DOHH2 (cell line): ENCODE data around the gene PELI2.

ENCODE experiments used
- H3F3A ChIP-seq: fragments of 200-600 bp; sonication (generic), shearing (Covaris generic); 2 replicates; pipeline ENCODE4 v1.6.0; 2016; ENCODE audit warnings: antibody characterized with exemption, mild to moderate bottlenecking; ENCODE audit not compliant: control insufficient read depth, insufficient read depth
- H3K27ac ChIP-seq: fragments of 200-600 bp; sonication (generic); 2 replicates; pipeline ENCODE4 v1.5.1; 2014; ENCODE audit warnings: low read depth, mild to moderate bottlenecking, low read length, moderate library complexity
- H3K27me3 ChIP-seq: fragments of 200-600 bp; sonication (generic); 2 replicates; pipeline ENCODE4 v1.6.1; 2014; ENCODE audit warnings: mild to moderate bottlenecking, low read length, mixed read lengths; ENCODE audit not compliant: control insufficient read depth
- H3K36me3 ChIP-seq: fragments of 200-600 bp; sonication (generic); 2 replicates; pipeline ENCODE4 v1.6.1; 2014; ENCODE audit warnings: mild to moderate bottlenecking, low read length, moderate library complexity, mixed read lengths; ENCODE audit not compliant: control insufficient read depth
- H3K4me1 ChIP-seq: fragments of 200-600 bp; sonication (generic); 2 replicates; pipeline ENCODE4 v1.6.1; 2014; ENCODE audit warnings: mild to moderate bottlenecking, low read length, mixed read lengths; ENCODE audit not compliant: control insufficient read depth
- H3K4me2 ChIP-seq: fragments of 200-600 bp; sonication (generic); 2 replicates; pipeline ENCODE4 v1.6.0; 2014; ENCODE audit warnings: mild to moderate bottlenecking, low read length, moderate library complexity
- H3K4me3 ChIP-seq: fragments of 200-600 bp; sonication (generic); 2 replicates; pipeline ENCODE4 v1.5.1; 2014; ENCODE audit warnings: mild to moderate bottlenecking, low read length, mixed read lengths
- H3K79me2 ChIP-seq: fragments of 200-600 bp; sonication (generic); 2 replicates; pipeline ENCODE4 v1.6.1; 2014; ENCODE audit warnings: mild to moderate bottlenecking, low read length, mixed read lengths; ENCODE audit not compliant: control insufficient read depth
- H3K9me2 ChIP-seq: fragments of 200-600 bp; sonication (generic); replicated peaks from 2 replicates; pipeline ENCODE4 v1.6.1; 2014; ENCODE audit warnings: mild to moderate bottlenecking, low read length, mixed read lengths; ENCODE audit not compliant: control insufficient read depth
- H3K9me3 ChIP-seq: fragments of 200-600 bp; sonication (generic); 2 replicates; pipeline ENCODE4 v1.6.1; 2014; ENCODE audit warnings: antibody characterized with exemption, low read length, mixed read lengths; ENCODE audit not compliant: control insufficient read depth, insufficient read depth
- H4K20me1 ChIP-seq: fragments of 200-600 bp; sonication (generic); 2 replicates; pipeline ENCODE4 v1.6.0; 2014; ENCODE audit warnings: low read depth, mild to moderate bottlenecking, antibody characterized with exemption, low read length, moderate library complexity; ENCODE audit not compliant: control insufficient read depth, insufficient read depth
- CTCF ChIP-seq: fragments of 200-600 bp; sonication (generic); IDR thresholded peaks from one replicate; pipeline ENCODE4 v1.5.1; 2014; ENCODE audit warnings: antibody characterized with exemption, mild to moderate bottlenecking, low read depth, low read length; ENCODE audit not compliant: poor library complexity, severe bottlenecking
- EZH2phosphoT487 ChIP-seq: fragments of 200-600 bp; sonication (generic); IDR thresholded peaks from 2 replicates; pipeline ENCODE4 v1.6.1; 2017; ENCODE audit warnings: borderline replicate concordance, mild to moderate bottlenecking, antibody characterized with exemption, low read length, moderate library complexity, mixed read lengths

The PELI2 gene

GRCh38 chr14:56293506-56293905, 175.3 kb downstream of the PELI2 start:
- no peak overlapping the region for H3K27ac ChIP-seq
- no peaks in the 10 kb centered on the region for H3K27me3 ChIP-seq
- H4K20me1 ChIP-seq = no peaks in the 10 kb centered on the region
- H3K36me3 ChIP-seq = no peaks in the 10 kb centered on the region
- H3K4me3 ChIP-seq = no peak overlapping the region
- no peaks in the 10 kb centered on the region for H3F3A ChIP-seq
- H3K9me3 ChIP-seq = no peaks in the 10 kb centered on the region
- H3K4me1 ChIP-seq = no peaks in the 10 kb centered on the region; the same call in 1 of the 2 replicates
- H3K4me2 ChIP-seq = no peak overlapping the region
- no peak for TF ChIP-seq CTCF
- no peak for TF ChIP-seq EZH2phosphoT487
- H3K9me2 ChIP-seq = no peaks in the 10 kb centered on the region
- H3K79me2 ChIP-seq = no peaks in the 10 kb centered on the region

- no peaks in the 10 kb centered on the region for H4K20me1 ChIP-seq
- H3F3A ChIP-seq = no peaks in the 10 kb centered on the region
- no peaks in the 10 kb centered on the region for H3K9me2 ChIP-seq
- TF ChIP-seq CTCF (no peak), EZH2phosphoT487 (no peak)
- H3K4me3 ChIP-seq = no peak overlapping the region
- H3K4me2 ChIP-seq = no peak overlapping the region
- no peak overlapping the region for H3K27ac ChIP-seq
- no peaks in the 10 kb centered on the region for H3K36me3 ChIP-seq
- no peaks in the 10 kb centered on the region; the same call in 1 of the 2 replicates for H3K4me1 ChIP-seq
- no peaks in the 10 kb centered on the region for H3K9me3 ChIP-seq
- H3K79me2 ChIP-seq = no peaks in the 10 kb centered on the region
- no peaks in the 10 kb centered on the region for H3K27me3 ChIP-seq
Measured at GRCh38 chr14:56294128-56294527, 175.9 kb downstream of the PELI2 start.

GRCh38 chr14:56295743-56296142, 177.5 kb downstream of the PELI2 start:
- Histone ChIP-seq H3K9me3 (no peaks in the 10 kb centered on the region), H3K27me3 (no peaks in the 10 kb centered on the region), H3K4me2 (no peak overlapping the region), H3K27ac (no peak overlapping the region), H4K20me1 (no peaks in the 10 kb centered on the region), H3K79me2 (no peaks in the 10 kb centered on the region), H3K9me2 (no peaks in the 10 kb centered on the region), H3K4me1 (no peaks in the 10 kb centered on the region; the same call in 1 of the 2 replicates), H3K36me3 (no peaks in the 10 kb centered on the region), H3F3A (no peaks in the 10 kb centered on the region), H3K4me3 (no peak overlapping the region)
- no peak for TF ChIP-seq CTCF

DNA sequence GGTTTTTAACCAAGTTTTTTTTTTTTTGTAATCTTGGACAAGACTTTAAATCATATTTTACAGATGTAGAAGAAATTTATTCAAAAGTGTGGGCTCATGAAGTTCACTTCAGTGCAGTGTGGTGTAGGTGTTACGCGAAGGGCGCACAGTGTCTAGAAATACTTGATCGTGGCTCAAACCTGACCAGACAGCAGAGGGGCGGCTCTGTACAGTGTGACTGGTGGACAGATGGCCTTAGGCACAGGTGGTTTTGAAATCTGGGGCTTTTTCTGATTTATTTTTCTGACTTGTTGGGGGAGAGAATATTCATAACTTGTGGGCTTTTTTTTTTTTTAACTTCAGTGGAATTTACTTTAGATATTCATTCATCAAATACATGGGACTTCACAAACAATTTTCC, 179.2 kb downstream of the PELI2 start:
- no peak overlapping the region for H3K4me2 ChIP-seq

More for the DNA sequence above, 179.2 kb downstream of the PELI2 start:
- no peaks in the 10 kb centered on the region for H3K79me2 ChIP-seq
- TF ChIP-seq EZH2phosphoT487 = no peak
- TF ChIP-seq CTCF = no peak
- H3K9me2 ChIP-seq = no peaks in the 10 kb centered on the region
- no peak overlapping the region for H3K4me3 ChIP-seq
- H4K20me1 ChIP-seq = no peaks in the 10 kb centered on the region
- no peaks in the 10 kb centered on the region; the same call in 1 of the 2 replicates for H3K4me1 ChIP-seq
- H3K36me3 ChIP-seq = no peaks in the 10 kb centered on the region
- no peaks in the 10 kb centered on the region for H3K27me3 ChIP-seq
- H3K27ac ChIP-seq = no peak overlapping the region
- no peaks in the 10 kb centered on the region for H3K9me3 ChIP-seq
- no peaks in the 10 kb centered on the region for H3F3A ChIP-seq
